ENCODE data around the gene CREB3L2. TPM values are rescaled to one million over a fixed set of nuclear protein-coding genes. Genes with fewer than 3 reads are reported as not detected.
"Not testable (repeated sequence)": the region's sequence is repeated elsewhere in the genome, so short reads cannot be mapped to it uniquely, and the experiment has no call there.

CREB3L2 gene
- polyA plus RNA-seq, 3 donors, result 6.9 to 12.9 (median 11.9) TPM

- Mint-ChIP-seq H3K36me3 (peaks cover 76 to 89% of the 10 kb centered on the region in 2 donors), H3K4me1 (peaks cover 7% of the 10 kb centered on the region), H3K9me3 (peaks cover 0 to 1% (median 0%) of the 10 kb centered on the region in 7 donors), H3K4me3 (no peak overlapping the region), H3K27ac (peak overlapping the region in 1 of 7 donors; percentile 48), H3K27me3 (ENCODE audit: low read depth in 3 of 3) (peaks cover 0 to 3% (median 0%) of the 10 kb centered on the region in 3 donors)
- H3K9me3 ChIP-seq (replicated peaks in 1 of 2; ENCODE audit: control insufficient read depth in 1 of 2, insufficient read depth in 1 of 2, low read length in 2 of 2), result no peaks in the 10 kb centered on the region
- H4K20me1 ChIP-seq (ENCODE audit: insufficient read depth, low read length), result no peaks in the 10 kb centered on the region
- WGBS (ENCODE audit: insufficient coverage), result 96% methylated on average over 5 of the region's 9 CpGs
- no peaks in the 10 kb centered on the region for H3K79me2 ChIP-seq (ENCODE audit: insufficient read depth, low read length)
- H2AFZ ChIP-seq (ENCODE audit: insufficient read depth, low read depth, low read length, poor library complexity, severe bottlenecking), result no peak overlapping the region
- no peak for DNase-seq
- H3K36me3 ChIP-seq (replicated peaks in 1 of 2; ENCODE audit: control insufficient read depth in 1 of 2, insufficient read depth in 2 of 2, low read length in 2 of 2), result peaks cover 69 to 95% of the 10 kb centered on the region in 2 donors
- no peak overlapping the region for H3K27ac ChIP-seq (ENCODE audit: low read depth in 1 of 2, low read length in 2 of 2)
- no peak overlapping the region for H3K4me3 ChIP-seq (replicated peaks in 1 of 3; ENCODE audit: low read depth in 2 of 3, low read length in 3 of 3)
- intact Hi-C loops (cut with micrococcal nuclease), result loop anchor here in 1 of 2 donors (10.0 kb wide), 1 partner anchor 827 kb away; no protein-coding TSS in a partner anchor
- no peak overlapping the region for H3K9ac ChIP-seq (ENCODE audit: insufficient read depth, low read length, poor library complexity, severe bottlenecking)
- TF ChIP-seq, protein P1, sequence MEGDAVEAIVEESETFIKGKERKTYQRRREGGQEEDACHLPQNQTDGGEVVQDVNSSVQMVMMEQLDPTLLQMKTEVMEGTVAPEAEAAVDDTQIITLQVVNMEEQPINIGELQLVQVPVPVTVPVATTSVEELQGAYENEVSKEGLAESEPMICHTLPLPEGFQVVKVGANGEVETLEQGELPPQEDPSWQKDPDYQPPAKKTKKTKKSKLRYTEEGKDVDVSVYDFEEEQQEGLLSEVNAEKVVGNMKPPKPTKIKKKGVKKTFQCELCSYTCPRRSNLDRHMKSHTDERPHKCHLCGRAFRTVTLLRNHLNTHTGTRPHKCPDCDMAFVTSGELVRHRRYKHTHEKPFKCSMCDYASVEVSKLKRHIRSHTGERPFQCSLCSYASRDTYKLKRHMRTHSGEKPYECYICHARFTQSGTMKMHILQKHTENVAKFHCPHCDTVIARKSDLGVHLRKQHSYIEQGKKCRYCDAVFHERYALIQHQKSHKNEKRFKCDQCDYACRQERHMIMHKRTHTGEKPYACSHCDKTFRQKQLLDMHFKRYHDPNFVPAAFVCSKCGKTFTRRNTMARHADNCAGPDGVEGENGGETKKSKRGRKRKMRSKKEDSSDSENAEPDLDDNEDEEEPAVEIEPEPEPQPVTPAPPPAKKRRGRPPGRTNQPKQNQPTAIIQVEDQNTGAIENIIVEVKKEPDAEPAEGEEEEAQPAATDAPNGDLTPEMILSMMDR (IDR thresholded peaks at IDR 0.05), result no peak
- H3K4me1 ChIP-seq (ENCODE audit: control insufficient read depth in 1 of 2, insufficient read depth in 2 of 2, low read length in 2 of 2), result peaks cover 0 to 8% of the 10 kb centered on the region in 2 donors
- H3K27me3 ChIP-seq (ENCODE audit: control insufficient read depth in 2 of 2, insufficient read depth in 2 of 2, low read length in 2 of 2), result no peaks in the 10 kb centered on the region
- no peak overlapping the region for H3K4me2 ChIP-seq (replicated peaks; ENCODE audit: extremely low read depth, low read length, poor library complexity, severe bottlenecking)
Measured at GRCh38 chr7:137908106-137908505, 93.8 kb downstream of the CREB3L2 start.

- not testable (repeated sequence) for H3K27ac Mint-ChIP-seq; H3K4me3 ChIP-seq (replicated peaks in 1 of 3; ENCODE audit: low read depth in 2 of 3, low read length in 3 of 3); H3K9ac ChIP-seq (ENCODE audit: insufficient read depth, low read length, poor library complexity, severe bottlenecking); H3K27ac ChIP-seq (ENCODE audit: low read depth in 1 of 2, low read length in 2 of 2); H3K4me1 Mint-ChIP-seq; H3K9me3 Mint-ChIP-seq; H3K79me2 ChIP-seq (ENCODE audit: insufficient read depth, low read length); H2AFZ ChIP-seq (ENCODE audit: insufficient read depth, low read depth, low read length, poor library complexity, severe bottlenecking); H3K27me3 Mint-ChIP-seq (ENCODE audit: low read depth in 3 of 3); H3K9me3 ChIP-seq (replicated peaks in 1 of 2; ENCODE audit: control insufficient read depth in 1 of 2, insufficient read depth in 1 of 2, low read length in 2 of 2); H3K4me3 Mint-ChIP-seq; DNase-seq; H3K4me2 ChIP-seq (replicated peaks; ENCODE audit: extremely low read depth, low read length, poor library complexity, severe bottlenecking); H3K4me1 ChIP-seq (ENCODE audit: control insufficient read depth in 1 of 2, insufficient read depth in 2 of 2, low read length in 2 of 2); H3K27me3 ChIP-seq (ENCODE audit: control insufficient read depth in 2 of 2, insufficient read depth in 2 of 2, low read length in 2 of 2); H4K20me1 ChIP-seq (ENCODE audit: insufficient read depth, low read length)
- 80% methylated on average over 1 of the region's 4 CpGs for WGBS (ENCODE audit: insufficient coverage)
- peaks cover 59 to 92% of the 10 kb centered on the region in 2 donors for H3K36me3 ChIP-seq (replicated peaks in 1 of 2; ENCODE audit: control insufficient read depth in 1 of 2, insufficient read depth in 2 of 2, low read length in 2 of 2)
- peaks cover 68 to 87% of the 10 kb centered on the region in 2 donors for H3K36me3 Mint-ChIP-seq
- intact Hi-C loops (cut with micrococcal nuclease), result loop anchor here in 1 of 2 donors (10.0 kb wide), 1 partner anchor 828 kb away; no protein-coding TSS in a partner anchor
Measured at GRCh38 chr7:137906636-137907035, 95.2 kb downstream of the CREB3L2 start.

Measured in CD14-positive monocyte (primary cell).